HepG2 (cell line): Measurements from ENCODE around the gene ATF6. TPM values are rescaled to one million over a fixed set of nuclear protein-coding genes. Genes with fewer than 3 reads are reported as not detected.

Experiments
- ATAC-seq: fragments of 200-7000 bp; cut with Tn5 transposase; 3 replicates; pipeline ENCODE4 v1.9.1; 2020; ENCODE audit warnings: mild to moderate bottlenecking, moderate library complexity
- BruUV-seq: library from RNA; stranded (reverse); fragments of 400-500 nt; replicated peaks from 2 replicates; lab custom pipeline; 2021; lab: Mats Ljungman, UMichigan
- CTCF ChIA-PET: fragments of 300-600 bp; formaldehyde crosslinking; extraction: SDS; loops from one replicate; lab custom pipeline; 2021; ENCODE audit warnings: low total read pairs, inconsistent platforms, low intra/inter-chr PET ratio; lab: Yijun Ruan, JAX
- POLR2A ChIA-PET: fragments of 350-600 bp; sonication (Branson Sonifier 250); formaldehyde crosslinking; loops from one replicate; lab custom pipeline; 2020; ENCODE audit warnings: antibody characterized with exemption, inconsistent platforms; lab: Yijun Ruan, JAX
- DNase-seq: peaks from one replicate; pipeline ENCODE4 v3.0.0-alpha.2; 2015; ENCODE audit warnings: low spot score
- FAIRE-seq: peaks from 3 replicates; lab custom pipeline; 2011; peaks lifted over from hg19 to GRCh38; lab: Jason Lieb, UNC
- H2AFZ ChIP-seq: one replicate; pipeline ENCODE4 v1.6.1; 2011; ENCODE audit warnings: low read length, inconsistent platforms
- H3K27ac ChIP-seq: fragments of 300-600 bp; 3 replicates; pipeline ENCODE4 v1.8.0; 2011; ENCODE audit warnings: mixed run types, mild to moderate bottlenecking, mixed read lengths, low read length, inconsistent platforms; ENCODE audit not compliant: insufficient read depth; ENCODE audit errors: extremely low read length
- H3K27me3 ChIP-seq, 2 experiments: fragments of 200-600 bp in 1 of 2; 2 replicates in 1 of 2; 3 replicates in 1 of 2; pipeline versions ENCODE4 v1.6.0 to v1.8.0; 2011; ENCODE audit warnings: low read length in 2 of 2, mild to moderate bottlenecking in 2 of 2, moderate library complexity in 2 of 2, inconsistent platforms in 1 of 2; ENCODE audit not compliant: insufficient read depth in 2 of 2, control insufficient read depth in 1 of 2
- H3K36me3 ChIP-seq, 2 experiments: fragments of 200-600 bp in 1 of 2; replicated peaks in 1 of 2; 2 replicates in 1 of 2; 3 replicates in 1 of 2; pipeline versions ENCODE4 v1.5.1 to v1.8.0; 2011; ENCODE audit warnings: low read length in 2 of 2, inconsistent platforms in 1 of 2; ENCODE audit not compliant: insufficient read depth in 2 of 2, control insufficient read depth in 1 of 2
- H3K4me1 ChIP-seq: 2 replicates; pipeline ENCODE4 v1.5.1; 2012; ENCODE audit warnings: low read length, inconsistent platforms; ENCODE audit not compliant: insufficient read depth
- H3K4me2 ChIP-seq: 2 replicates; pipeline ENCODE4 v1.6.0; 2011; ENCODE audit warnings: low read depth, low read length, inconsistent platforms
- H3K4me3 ChIP-seq, 3 experiments: fragments of 200-600 bp in 1 of 3; sonication (generic), shearing (Covaris generic) in 1 of 3; replicated peaks in 1 of 3; 2 replicates each; pipeline ENCODE4 v1.5.1; 2011 to 2016; ENCODE audit warnings: low read length in 3 of 3, inconsistent platforms in 2 of 3, low read depth in 2 of 3, mild to moderate bottlenecking in 2 of 3, control low read depth in 1 of 3, mixed read lengths in 1 of 3; ENCODE audit not compliant: insufficient read depth in 1 of 3
- H3K79me2 ChIP-seq: one replicate; pipeline ENCODE4 v1.6.1; 2011; ENCODE audit warnings: low read length, inconsistent platforms; ENCODE audit not compliant: insufficient read depth
- H3K9ac ChIP-seq: 2 replicates; pipeline ENCODE4 v1.6.0; 2011; ENCODE audit warnings: mild to moderate bottlenecking, low read depth, low read length, inconsistent platforms; ENCODE audit not compliant: insufficient read depth
- H3K9me3 ChIP-seq: 2 replicates; pipeline ENCODE4 v1.5.1; 2012; ENCODE audit warnings: mild to moderate bottlenecking, low read length
- H4K20me1 ChIP-seq: 2 replicates; pipeline ENCODE4 v1.6.0; 2011; ENCODE audit warnings: inconsistent platforms, mild to moderate bottlenecking, low read length, moderate library complexity; ENCODE audit not compliant: insufficient read depth
- EED ChIP-seq: sonication (generic); formaldehyde crosslinking; IDR thresholded peaks from 2 replicates; pipeline ENCODE4 v1.5.0; 2020; ENCODE audit warnings: mild to moderate bottlenecking, missing genetic modification reagents
- GLI4 ChIP-seq: sonication (generic); formaldehyde crosslinking; IDR thresholded peaks from 2 replicates; pipeline ENCODE4 v1.5.1; 2020; ENCODE audit warnings: missing genetic modification reagents, mild to moderate bottlenecking, moderate library complexity, borderline replicate concordance
- IRF9 ChIP-seq: sonication (generic); formaldehyde crosslinking; IDR thresholded peaks from 2 replicates; pipeline ENCODE4 v1.8.0; 2022; ENCODE audit warnings: missing genetic modification reagents, mild to moderate bottlenecking, borderline replicate concordance
- MAFF ChIP-seq: IDR thresholded peaks from 2 replicates; pipeline ENCODE4 v1.6.1; 2011; ENCODE audit warnings: low read depth, low read length, improper control_type of control experiment
- RARG ChIP-seq: sonication (generic); formaldehyde crosslinking; IDR thresholded peaks from 2 replicates; pipeline ENCODE4 v1.4.0; 2020; ENCODE audit warnings: low read depth, mild to moderate bottlenecking, missing genetic modification reagents
- SMC3 ChIP-seq: IDR thresholded peaks from 2 replicates; pipeline ENCODE4 v1.6.1; 2011; ENCODE audit warnings: low read length, improper control_type of control experiment
- THAP11 ChIP-seq: IDR thresholded peaks from 2 replicates; pipeline ENCODE4 v1.6.1; 2016; ENCODE audit warnings: missing biosample characterization, missing genetic modification reagents
- THAP7 ChIP-seq: sonication (generic); formaldehyde crosslinking; IDR thresholded peaks from 2 replicates; pipeline ENCODE4 v1.8.1; 2023; ENCODE audit warnings: mild to moderate bottlenecking, missing genetic modification reagents
- ZFAT ChIP-seq: sonication (generic); formaldehyde crosslinking; conservative IDR thresholded peaks from 2 replicates; pipeline ENCODE4 v1.8.1; 2023; ENCODE audit warnings: missing genetic modification reagents, inconsistent platforms
- ZKSCAN8 ChIP-seq: IDR thresholded peaks from 2 replicates; pipeline ENCODE4 v1.6.1; 2016; ENCODE audit warnings: borderline replicate concordance, missing genetic modification reagents, missing compliant biosample characterization
- ZNF121 ChIP-seq: sonication (generic); formaldehyde crosslinking; IDR thresholded peaks from 2 replicates; pipeline ENCODE4 v1.5.0; 2020; ENCODE audit warnings: mild to moderate bottlenecking, missing genetic modification reagents
- ZNF280B ChIP-seq: sonication (generic); formaldehyde crosslinking; IDR thresholded peaks from 2 replicates; pipeline ENCODE4 v1.5.0; 2020; ENCODE audit warnings: missing genetic modification reagents, mild to moderate bottlenecking, borderline replicate concordance
- ZNF547 ChIP-seq: sonication (generic); formaldehyde crosslinking; IDR thresholded peaks from 2 replicates; pipeline ENCODE4 v1.5.1; 2020; ENCODE audit warnings: mild to moderate bottlenecking, missing genetic modification reagents
- ZNF703 ChIP-seq: sonication (generic); formaldehyde crosslinking; IDR thresholded peaks from 2 replicates; pipeline ENCODE4 v1.5.1; 2020; ENCODE audit warnings: missing genetic modification reagents, mild to moderate bottlenecking, moderate library complexity, borderline replicate concordance
- ZNF710 ChIP-seq: sonication (generic); formaldehyde crosslinking; IDR thresholded peaks from 2 replicates; pipeline ENCODE4 v1.5.0; 2020; ENCODE audit warnings: mild to moderate bottlenecking, missing genetic modification reagents, borderline replicate concordance
- ZNF775 ChIP-seq: sonication (generic); formaldehyde crosslinking; IDR thresholded peaks from 2 replicates; pipeline ENCODE4 v1.4.0; 2020; ENCODE audit warnings: missing genetic modification reagents, mild to moderate bottlenecking, moderate library complexity, borderline replicate concordance
- ZSCAN5A ChIP-seq: sonication (generic); formaldehyde crosslinking; IDR thresholded peaks from 2 replicates; pipeline ENCODE4 v1.8.0; 2022; ENCODE audit warnings: mild to moderate bottlenecking, missing genetic modification reagents, borderline replicate concordance
- WGBS: methylation state at CpG from one replicate; pipeline ENCODE4 v1.1.6; 2017; ENCODE audit warnings: low lambda C conversion rate; 5-methylcytosine and 5-hydroxymethylcytosine counted together
- in situ Hi-C: cut with HindIII; loops from 2 replicates; pipeline ENCODE4 v1.10.0; 2017; ENCODE audit warnings: low pct_unique_long_range_greater_than_20kb; ENCODE audit not compliant: extremely low pct_ligation_motif_present
- intact Hi-C: fragments of 100-400 bp; cut with micrococcal nuclease; formaldehyde crosslinking; loops from one replicate; pipeline ENCODE4 v1.10.0; 2022; ENCODE audit not compliant: unreplicated experiment
- polyA plus RNA-seq, 8 experiments: library from polyadenylated mRNA; depleted of rRNA in 3 of 8; stranded (reverse) in 7 of 8; unstranded in 1 of 8; fragments of >200 nt; fragmentation: Illumina TruSeq in 4 of 8; extraction: Trizol in 4 of 8; gene quantifications; 2 replicates each; pipeline versions ENCODE4 v1.2.1 to v1.2.3, GENCODE V29; 2011 to 2016; ENCODE audit warnings: low read depth in 4 of 8, missing spikeins in 1 of 8, mixed read lengths in 1 of 8; ENCODE audit not compliant: insufficient read depth in 1 of 8
- total RNA-seq, 5 experiments: library from RNA; depleted of rRNA; stranded (reverse); fragments of >200 nt; fragmentation: Illumina TruSeq; extraction: Trizol; gene quantifications; 2 replicates each; pipeline ENCODE4 v1.2.3, GENCODE V29; 2016; ENCODE audit warnings: low read depth in 1 of 5

Gene ATF6
- total and polyA plus RNA-seq, 2 of the 13 experiments (the other 11 are each of a cell fraction or from before 2014, with no cell fraction given), result 13.2 to 14.5 TPM

GRCh38 chr1:162010175-162010506 is 244.0 kb downstream of the ATF6 start:
- TF ChIP-seq ZFAT (CRISPR knock-in tag) (no peak), ZNF703 (CRISPR knock-in tag) (no peak), EED (no peak), THAP7 (CRISPR knock-in tag) (no peak), ZNF775 (CRISPR knock-in tag) (no peak), IRF9 (CRISPR knock-in tag) (no peak), ZNF710 (no peak), MAFF (no peak), ZSCAN5A (CRISPR knock-in tag) (no peak), ZNF280B (CRISPR knock-in tag) (no peak), THAP11 (CRISPR knock-in tag) (no peak), ZNF121 (CRISPR knock-in tag) (no peak), GLI4 (no peak), RARG (CRISPR knock-in tag) (no peak), ZKSCAN8 (CRISPR knock-in tag) (no peak), SMC3 (no peak), ZNF547 (no peak)
- TF ChIP-seq, all 625 proteins: peak for 0
- WGBS, result 60% methylated on average over 3 of the region's 3 CpGs
- POLR2A ChIA-PET, result no interaction called here
- Histone ChIP-seq H3K4me3 (no peak overlapping the region), H3K27ac (no peak overlapping the region), H3K79me2 (no peaks in the 10 kb centered on the region), H3K4me2 (no peak overlapping the region), H3K27me3 (peaks cover 0 to 13% of the 10 kb centered on the region in 2 experiments; a peak in 2 of 5 replicates), H3K4me1 (0 out of 2 replicates have a peak, but pooled peaks cover 5% of the 10 kb centered on the region), H2AFZ (no peak overlapping the region), H3K9ac (no peak overlapping the region), H3K9me3 (no peaks in the 10 kb centered on the region), H3K36me3 (no peaks in the 10 kb centered on the region), H4K20me1 (no peaks in the 10 kb centered on the region)
- no peak for DNase-seq
- intact Hi-C loops (no loop called here), in situ Hi-C loops (no loop called here)
- BruUV-seq, result no TSS peak
- ATAC-seq, result no peak
- FAIRE-seq, result no peak
- CTCF ChIA-PET, result no interaction called here
